ENCODE results near the gene TMOD4.

TMOD4 gene

DNA sequence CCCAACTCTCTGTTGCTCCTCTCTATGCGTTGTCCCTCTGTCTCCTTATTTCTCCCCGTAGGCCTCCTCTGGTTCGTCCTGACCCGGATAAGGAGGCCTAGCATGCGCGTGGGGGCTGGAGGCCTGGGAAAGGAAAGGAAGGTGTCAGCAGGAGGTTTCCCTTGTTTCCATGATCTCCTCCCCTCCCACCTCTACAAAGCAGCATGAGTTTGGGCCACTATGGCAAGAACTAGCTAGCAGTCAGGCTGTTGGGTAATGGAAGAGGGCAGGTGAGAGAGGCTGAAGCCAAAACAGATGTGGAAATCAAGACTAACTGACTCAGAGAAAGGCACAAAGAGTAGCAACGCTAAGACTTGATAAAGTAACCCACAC is 28.7 kb downstream of the TMOD4 start:
- TF ChIP-seq, protein P1, sequence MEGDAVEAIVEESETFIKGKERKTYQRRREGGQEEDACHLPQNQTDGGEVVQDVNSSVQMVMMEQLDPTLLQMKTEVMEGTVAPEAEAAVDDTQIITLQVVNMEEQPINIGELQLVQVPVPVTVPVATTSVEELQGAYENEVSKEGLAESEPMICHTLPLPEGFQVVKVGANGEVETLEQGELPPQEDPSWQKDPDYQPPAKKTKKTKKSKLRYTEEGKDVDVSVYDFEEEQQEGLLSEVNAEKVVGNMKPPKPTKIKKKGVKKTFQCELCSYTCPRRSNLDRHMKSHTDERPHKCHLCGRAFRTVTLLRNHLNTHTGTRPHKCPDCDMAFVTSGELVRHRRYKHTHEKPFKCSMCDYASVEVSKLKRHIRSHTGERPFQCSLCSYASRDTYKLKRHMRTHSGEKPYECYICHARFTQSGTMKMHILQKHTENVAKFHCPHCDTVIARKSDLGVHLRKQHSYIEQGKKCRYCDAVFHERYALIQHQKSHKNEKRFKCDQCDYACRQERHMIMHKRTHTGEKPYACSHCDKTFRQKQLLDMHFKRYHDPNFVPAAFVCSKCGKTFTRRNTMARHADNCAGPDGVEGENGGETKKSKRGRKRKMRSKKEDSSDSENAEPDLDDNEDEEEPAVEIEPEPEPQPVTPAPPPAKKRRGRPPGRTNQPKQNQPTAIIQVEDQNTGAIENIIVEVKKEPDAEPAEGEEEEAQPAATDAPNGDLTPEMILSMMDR (IDR thresholded peaks at IDR 0.05; ENCODE audit: insufficient read depth, low read length, poor library complexity, severe bottlenecking): no peak
- Histone ChIP-seq H3K27me3 (replicated peaks; ENCODE audit: control insufficient read depth, insufficient read depth, low read length) (peaks cover 2% of the 10 kb centered on the region), H3K4me3 (replicated peaks; ENCODE audit: low read depth, low read length) (peak overlapping the region; percentile 85), H3K36me3 (ENCODE audit: control insufficient read depth, insufficient read depth, low read length) (no peaks in the 10 kb centered on the region)
- no peak for DNase-seq (ENCODE audit: extremely low read depth, insufficient read length)

DNA sequence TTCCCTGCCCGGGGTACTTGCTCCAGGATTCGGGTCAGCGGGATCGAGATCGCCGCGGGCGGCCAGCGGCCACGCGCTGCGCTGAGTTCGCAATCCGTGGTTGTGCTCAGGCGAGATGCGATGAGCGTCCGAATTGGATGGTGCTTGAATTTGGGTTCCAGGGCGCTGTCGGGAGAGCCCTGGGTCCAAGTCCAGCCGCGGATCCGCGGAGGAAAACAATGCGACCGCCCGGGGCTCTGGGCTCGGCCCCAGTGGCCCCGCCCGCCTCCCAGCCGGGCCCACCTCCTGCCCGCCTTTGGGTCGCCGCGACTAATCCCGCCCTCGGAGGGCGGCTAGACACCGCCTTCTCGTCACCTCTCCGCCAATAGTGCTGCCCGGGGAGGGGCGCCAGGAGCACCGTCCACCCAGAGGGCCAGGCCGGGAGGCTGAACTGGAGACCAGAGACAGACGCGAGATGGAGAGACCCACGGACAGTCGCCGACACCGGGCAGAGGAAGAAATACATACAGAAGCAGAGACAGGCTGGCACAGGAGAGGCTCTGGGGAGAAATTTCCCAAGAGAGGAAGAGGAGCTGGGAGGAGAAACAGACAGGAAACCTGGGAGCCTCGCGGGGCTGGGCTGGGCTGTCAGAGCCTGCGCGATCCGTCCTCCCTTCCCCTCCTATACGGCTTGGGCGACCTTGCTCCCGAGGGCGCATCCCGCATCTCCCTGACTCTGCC is 29.2 kb downstream of the TMOD4 start, which contains the start of gene SEMA6C:
TSS of gene SEMA6C (minus strand) at position 220 of the 720 bp plus-strand sequence. CDS start 4,010 bp downstream, outside the sequence.
- DNase-seq (ENCODE audit: extremely low read depth, insufficient read length): peak; percentile 84
- no peaks in the 10 kb centered on the region for H3K36me3 ChIP-seq (ENCODE audit: control insufficient read depth, insufficient read depth, low read length)

DNA sequence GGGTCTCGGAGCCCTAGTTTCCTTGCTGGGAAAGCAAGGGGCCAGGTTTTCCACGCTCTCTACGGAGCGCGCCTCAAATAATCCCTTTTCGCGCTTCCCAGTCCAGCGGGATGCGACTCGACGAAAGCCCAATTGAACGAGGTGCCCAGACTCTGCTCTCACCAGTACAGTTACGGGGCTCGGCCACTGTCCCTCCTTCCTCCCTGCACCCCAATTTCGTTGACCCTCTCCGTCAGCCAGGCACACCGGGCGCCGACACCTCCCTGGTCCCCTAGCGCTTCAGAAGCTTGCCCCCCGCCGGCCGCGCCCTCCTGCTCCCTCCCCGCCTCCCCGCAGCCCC is 29.7 kb downstream of the TMOD4 start:
- no peak for DNase-seq (ENCODE audit: extremely low read depth, insufficient read length)
- no peaks in the 10 kb centered on the region for H3K36me3 ChIP-seq (ENCODE audit: control insufficient read depth, insufficient read depth, low read length)
- TF ChIP-seq, protein P1 (IDR thresholded peaks at IDR 0.05; ENCODE audit: insufficient read depth, low read length, poor library complexity, severe bottlenecking): no peak
- H3K4me3 ChIP-seq (replicated peaks; ENCODE audit: low read depth, low read length): peak overlapping the region; percentile 85
- peaks cover 2% of the 10 kb centered on the region for H3K27me3 ChIP-seq (replicated peaks; ENCODE audit: control insufficient read depth, insufficient read depth, low read length)

More for the DNA sequence above, 29.2 kb downstream of the TMOD4 start, which contains the start of gene SEMA6C:
- Histone ChIP-seq H3K27me3 (replicated peaks; ENCODE audit: control insufficient read depth, insufficient read depth, low read length) (peaks cover 2% of the 10 kb centered on the region), H3K4me3 (replicated peaks; ENCODE audit: low read depth, low read length) (peak within 1 kb of the TSS; percentile 85)
- TF ChIP-seq, protein P1 (IDR thresholded peaks at IDR 0.05; ENCODE audit: insufficient read depth, low read length, poor library complexity, severe bottlenecking): no peak

DNA sequence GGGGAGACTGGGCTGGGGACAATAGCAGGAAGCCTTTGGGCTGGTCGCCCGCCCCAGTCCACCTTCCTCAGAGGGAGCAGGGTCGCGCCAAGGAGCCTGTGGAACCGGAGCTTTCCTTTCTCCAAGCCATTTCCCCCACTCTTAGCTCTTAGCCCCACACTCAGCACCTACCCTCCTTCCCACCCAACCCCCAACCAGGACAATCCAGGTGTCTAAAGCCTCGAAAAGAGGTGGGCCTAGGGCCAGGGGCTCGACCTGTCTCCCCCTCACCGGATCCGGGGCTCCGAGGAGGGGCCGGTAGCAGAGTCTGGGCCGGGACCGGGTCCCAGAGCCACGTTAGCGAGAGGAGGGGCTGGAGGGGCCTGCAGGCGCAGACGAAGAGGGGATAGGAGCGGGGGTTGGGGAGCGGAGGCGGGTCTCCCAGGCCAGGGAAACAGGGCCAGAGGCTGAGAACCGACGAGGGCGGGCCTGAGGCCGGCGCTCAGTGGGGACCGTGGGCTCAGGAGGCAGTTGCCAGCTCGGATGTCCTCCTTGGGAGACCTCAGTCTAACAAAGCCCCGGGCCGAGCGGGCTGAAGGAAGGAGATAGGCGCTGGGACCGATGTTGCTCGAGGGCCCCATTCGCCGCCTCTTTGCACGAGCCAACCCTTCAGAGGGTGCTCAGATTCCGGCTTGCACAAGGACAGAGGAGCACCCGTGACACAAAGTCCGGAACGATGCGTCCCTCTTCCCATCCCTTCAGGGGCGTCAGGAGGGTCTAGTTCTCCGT is 30.3 kb downstream of the TMOD4 start:
- H3K27me3 ChIP-seq (replicated peaks; ENCODE audit: control insufficient read depth, insufficient read depth, low read length): peaks cover 2% of the 10 kb centered on the region
- TF ChIP-seq, protein P1 (IDR thresholded peaks at IDR 0.05; ENCODE audit: insufficient read depth, low read length, poor library complexity, severe bottlenecking): no peak
- peak overlapping the region; percentile 85 for H3K4me3 ChIP-seq (replicated peaks; ENCODE audit: low read depth, low read length)
- DNase-seq (ENCODE audit: extremely low read depth, insufficient read length): no peak
- no peaks in the 10 kb centered on the region for H3K36me3 ChIP-seq (ENCODE audit: control insufficient read depth, insufficient read depth, low read length)

DNA sequence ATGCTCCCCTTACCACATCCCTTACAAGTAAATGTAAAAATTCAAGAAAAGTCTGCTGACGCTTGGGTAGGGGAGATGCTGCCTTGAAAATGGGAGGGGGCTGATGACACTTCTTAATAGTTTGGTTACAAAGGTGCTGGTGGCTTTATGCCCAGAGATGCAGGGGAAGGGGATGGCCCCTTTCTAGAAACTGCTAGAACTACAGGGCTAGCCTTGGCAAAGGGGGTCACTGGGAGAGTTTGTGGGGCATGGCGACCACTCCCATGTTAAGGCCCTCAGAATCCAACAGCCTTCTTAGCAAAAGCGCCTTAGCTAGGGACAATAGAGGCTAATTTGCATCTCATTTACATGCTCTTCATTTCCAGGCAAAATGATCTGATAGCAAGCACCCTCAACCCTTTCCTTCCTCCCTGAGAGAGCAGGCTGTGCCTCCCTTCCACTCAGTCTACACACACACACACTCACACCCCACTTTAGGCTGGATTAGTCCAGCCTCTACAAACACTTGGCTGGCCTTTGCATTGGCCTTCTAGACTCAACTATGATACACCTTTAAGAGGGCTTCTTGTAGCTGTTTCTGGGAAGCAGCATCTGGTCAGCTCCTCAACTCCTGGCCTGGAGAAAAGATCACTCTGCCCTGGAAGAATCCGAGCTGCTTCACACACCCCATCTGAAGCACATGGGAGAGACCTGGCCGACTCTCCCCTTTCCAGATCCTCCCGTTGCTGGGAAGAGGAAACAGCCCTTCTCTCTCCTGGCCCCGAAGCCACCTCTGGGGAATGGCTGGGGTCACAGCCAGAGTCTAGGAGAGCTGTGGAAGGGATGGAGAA is 31.1 kb downstream of the TMOD4 start:
- no peak overlapping the region for H3K4me3 ChIP-seq (replicated peaks; ENCODE audit: low read depth, low read length)
- H3K27me3 ChIP-seq (replicated peaks; ENCODE audit: control insufficient read depth, insufficient read depth, low read length): peaks cover 3% of the 10 kb centered on the region
- no peaks in the 10 kb centered on the region for H3K36me3 ChIP-seq (ENCODE audit: control insufficient read depth, insufficient read depth, low read length)
- no peak for DNase-seq (ENCODE audit: extremely low read depth, insufficient read length)
- TF ChIP-seq, protein P1 (IDR thresholded peaks at IDR 0.05; ENCODE audit: insufficient read depth, low read length, poor library complexity, severe bottlenecking): no peak
